ENCODE results near the gene LUC7L. TPM values are rescaled to one million over a fixed set of nuclear protein-coding genes. Genes with fewer than 3 reads are reported as not detected.

LUC7L gene
- polyA plus RNA-seq, 1 of the 3 experiments (the other 2 are of a cell fraction): 97.7 TPM

DNA sequence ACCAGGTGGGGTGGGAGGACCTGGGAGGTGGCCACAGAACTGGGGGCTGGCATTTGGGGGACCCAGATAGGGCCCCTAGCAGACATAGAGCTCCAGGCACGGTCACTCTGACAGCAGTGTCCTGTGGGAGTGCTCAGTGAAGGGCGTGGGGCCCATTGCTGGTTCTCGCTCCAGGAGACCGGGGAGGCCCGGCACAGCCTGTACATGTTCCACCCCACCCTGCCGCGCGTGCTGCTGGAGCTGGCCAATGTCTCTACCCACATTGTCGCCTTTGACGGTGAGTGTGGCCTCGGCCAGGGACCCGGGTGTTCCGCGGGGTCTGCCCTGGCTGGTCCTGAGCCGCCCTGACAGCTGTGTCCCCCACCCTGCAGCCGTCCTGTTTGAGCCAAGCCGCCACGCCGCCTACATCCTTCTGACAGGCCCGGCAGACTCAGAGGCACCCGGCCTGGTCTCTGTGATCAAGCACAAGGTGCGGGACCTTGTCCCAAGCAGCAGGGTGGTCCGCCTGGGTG lies 35.2 kb upstream of the LUC7L start:
- 100% methylated on average over 1 of the region's 23 CpGs for WGBS (ENCODE audit: low lambda C conversion rate)
- POLR2A ChIA-PET: interaction anchor here (1.0 kb wide), 1 partner anchor 43 kb away, joined by 3 read pairs; no protein-coding TSS in a partner anchor
- Histone ChIP-seq H3K27me3 (ENCODE audit: insufficient read depth) (no peaks in the 10 kb centered on the region), H3F3A (replicated peaks; ENCODE audit: insufficient read depth) (no peaks in the 10 kb centered on the region), H3K36me3 (replicated peaks in 1 of 2; ENCODE audit: control insufficient read depth in 1 of 2, insufficient read depth in 2 of 2, low read length in 1 of 2) (peaks cover 0 to 45% of the 10 kb centered on the region in 2 experiments), H3K4me2 (no peak overlapping the region), H3K79me2 (ENCODE audit: insufficient read depth) (no peaks in the 10 kb centered on the region), H3K4me1 (ENCODE audit: control insufficient read depth in 1 of 2, insufficient read depth in 2 of 2, low read depth in 1 of 2, low read length in 1 of 2) (peaks cover 0 to 8% of the 10 kb centered on the region in 2 experiments; a peak in 1 of 4 replicates), H3K27ac (ENCODE audit: low read depth in 2 of 2, low read length in 1 of 2) (no peak overlapping the region), H3K4me3 (ENCODE audit: low read depth in 2 of 2, low read length in 1 of 2) (no peak overlapping the region), H3K9me2 (no peaks in the 10 kb centered on the region), H4K20me1 (ENCODE audit: insufficient read depth) (no peaks in the 10 kb centered on the region), H3K9ac (no peak overlapping the region), H3K9me3 (no peaks in the 10 kb centered on the region), H2AFZ (ENCODE audit: low read depth) (no peak overlapping the region)
- CTCF ChIA-PET: no interaction called here
- TF ChIP-seq, protein P1, sequence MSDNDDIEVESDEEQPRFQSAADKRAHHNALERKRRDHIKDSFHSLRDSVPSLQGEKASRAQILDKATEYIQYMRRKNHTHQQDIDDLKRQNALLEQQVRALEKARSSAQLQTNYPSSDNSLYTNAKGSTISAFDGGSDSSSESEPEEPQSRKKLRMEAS (IDR thresholded peaks at IDR 0.05; ENCODE audit: low read depth): no peak
- TF ChIP-seq TCF12 (IDR thresholded peaks at IDR 0.05): no peak
- no peak for TF ChIP-seq MEF2A (IDR thresholded peaks at IDR 0.05; ENCODE audit: borderline replicate concordance, low read depth)
- TF ChIP-seq TAF1 (IDR thresholded peaks at IDR 0.05; ENCODE audit: borderline replicate concordance, low read depth, low read length): no peak
- no peak for TF ChIP-seq EP300 (IDR thresholded peaks at IDR 0.05; ENCODE audit: borderline replicate concordance in 1 of 2, low read depth in 1 of 2, low read length in 1 of 2)
- TF ChIP-seq TEAD4 (IDR thresholded peaks at IDR 0.05; ENCODE audit: borderline replicate concordance, insufficient read depth): no peak
- TF ChIP-seq, protein P2, sequence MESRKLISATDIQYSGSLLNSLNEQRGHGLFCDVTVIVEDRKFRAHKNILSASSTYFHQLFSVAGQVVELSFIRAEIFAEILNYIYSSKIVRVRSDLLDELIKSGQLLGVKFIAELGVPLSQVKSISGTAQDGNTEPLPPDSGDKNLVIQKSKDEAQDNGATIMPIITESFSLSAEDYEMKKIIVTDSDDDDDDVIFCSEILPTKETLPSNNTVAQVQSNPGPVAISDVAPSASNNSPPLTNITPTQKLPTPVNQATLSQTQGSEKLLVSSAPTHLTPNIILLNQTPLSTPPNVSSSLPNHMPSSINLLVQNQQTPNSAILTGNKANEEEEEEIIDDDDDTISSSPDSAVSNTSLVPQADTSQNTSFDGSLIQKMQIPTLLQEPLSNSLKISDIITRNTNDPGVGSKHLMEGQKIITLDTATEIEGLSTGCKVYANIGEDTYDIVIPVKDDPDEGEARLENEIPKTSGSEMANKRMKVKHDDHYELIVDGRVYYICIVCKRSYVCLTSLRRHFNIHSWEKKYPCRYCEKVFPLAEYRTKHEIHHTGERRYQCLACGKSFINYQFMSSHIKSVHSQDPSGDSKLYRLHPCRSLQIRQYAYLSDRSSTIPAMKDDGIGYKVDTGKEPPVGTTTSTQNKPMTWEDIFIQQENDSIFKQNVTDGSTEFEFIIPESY (IDR thresholded peaks at IDR 0.05; ENCODE audit: borderline replicate concordance, low read depth): no peak
- TF ChIP-seq RCOR1 (IDR thresholded peaks at IDR 0.05; ENCODE audit: low read length): no peak
- no peak for TF ChIP-seq FOXM1 (IDR thresholded peaks at IDR 0.05; ENCODE audit: low read depth)
- no peak for TF ChIP-seq POLR2AphosphoS5 (IDR thresholded peaks at IDR 0.05; ENCODE audit: low read depth, low read length)
- no peak for TF ChIP-seq FOSL2 (IDR thresholded peaks at IDR 0.05; ENCODE audit: borderline replicate concordance, low read depth)
- no peak for TF ChIP-seq RXRA (IDR thresholded peaks at IDR 0.05; ENCODE audit: borderline replicate concordance, low read depth)
- TF ChIP-seq MXI1 (IDR thresholded peaks at IDR 0.05; ENCODE audit: low read depth, low read length): no peak
- no peak for TF ChIP-seq RAD21 (IDR thresholded peaks at IDR 0.05; ENCODE audit: low read length)
- DNase-seq: peak; percentile 14

DNA sequence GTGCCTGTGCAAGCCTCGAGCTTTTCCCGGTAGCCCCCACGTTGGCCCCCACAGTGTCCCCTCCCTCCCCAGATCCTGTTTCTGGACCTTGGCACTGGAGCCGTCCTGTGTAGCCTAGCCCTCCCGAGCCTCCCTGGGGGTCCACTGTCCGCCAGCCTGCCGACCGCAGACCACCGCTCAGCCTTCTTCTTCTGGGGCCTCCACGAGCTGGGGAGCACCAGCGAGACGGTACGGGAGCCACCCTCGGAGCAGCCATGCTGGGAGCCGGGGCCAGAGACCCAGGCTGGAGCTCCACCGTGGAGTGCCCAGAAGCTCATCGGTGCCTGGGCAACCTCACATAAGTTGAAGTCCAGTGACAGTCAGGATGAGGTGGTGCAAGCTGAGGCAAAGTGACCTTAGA lies 34.7 kb upstream of the LUC7L start:
- no peaks in the 10 kb centered on the region for H3K9me2 ChIP-seq
- POLR2A ChIA-PET: interaction anchor here (1.0 kb wide), 1 partner anchor 42 kb away, joined by 3 read pairs; no protein-coding TSS in a partner anchor
- TF ChIP-seq RXRA (IDR thresholded peaks at IDR 0.05; ENCODE audit: borderline replicate concordance, low read depth) (no peak), TCF12 (IDR thresholded peaks at IDR 0.05) (no peak), SMC3 (IDR thresholded peaks at IDR 0.05; ENCODE audit: low read depth, low read length) (no peak), RAD21 (IDR thresholded peaks at IDR 0.05; ENCODE audit: low read length) (no peak), FOXJ3 (CRISPR knock-in tag; IDR thresholded peaks at IDR 0.05) (no peak)
- 95% methylated on average over 6 of the region's 17 CpGs for WGBS (ENCODE audit: low lambda C conversion rate)
- H3K9me3 ChIP-seq: no peaks in the 10 kb centered on the region
- peaks cover 0 to 51% of the 10 kb centered on the region in 2 experiments for H3K36me3 ChIP-seq (replicated peaks in 1 of 2; ENCODE audit: control insufficient read depth in 1 of 2, insufficient read depth in 2 of 2, low read length in 1 of 2)
- CTCF ChIA-PET: no interaction called here
- H4K20me1 ChIP-seq (ENCODE audit: insufficient read depth): no peaks in the 10 kb centered on the region
- no peak overlapping the region for H2AFZ ChIP-seq (ENCODE audit: low read depth)
- H3K4me1 ChIP-seq (ENCODE audit: control insufficient read depth in 1 of 2, insufficient read depth in 2 of 2, low read depth in 1 of 2, low read length in 1 of 2): peaks cover 0 to 8% of the 10 kb centered on the region in 2 experiments; a peak in 1 of 4 replicates
- H3K27me3 ChIP-seq (ENCODE audit: insufficient read depth): no peaks in the 10 kb centered on the region
- H3K27ac ChIP-seq (ENCODE audit: low read depth in 2 of 2, low read length in 1 of 2): no peak overlapping the region
- peak; percentile 8 for DNase-seq
- no peak overlapping the region for H3K9ac ChIP-seq
- H3K79me2 ChIP-seq (ENCODE audit: insufficient read depth): no peaks in the 10 kb centered on the region
- no peak overlapping the region for H3K4me3 ChIP-seq (ENCODE audit: low read depth in 2 of 2, low read length in 1 of 2)
- no peaks in the 10 kb centered on the region for H3F3A ChIP-seq (replicated peaks; ENCODE audit: insufficient read depth)
- H3K4me2 ChIP-seq: no peak overlapping the region
